Neural crest cell (in vitro differentiated cells): ENCODE results near the gene MBD2. TPM values are rescaled to one million over a fixed set of nuclear protein-coding genes. Genes with fewer than 3 reads are reported as not detected.
A peak's percentile ranks its signal among the peaks of the same experiment; 100 is the strongest.
"Not testable (repeated sequence)": the region's sequence is repeated elsewhere in the genome, so short reads cannot be mapped to it uniquely, and the experiment has no call there.

Experiments
- DNase-seq: peaks from one replicate; pipeline ENCODE4 v3.0.0; 2021; ENCODE audit warnings: low read depth, mixed read lengths, low spot score
- H3K27ac Mint-ChIP-seq: one replicate; pipeline ENCODE4 v1.8.0; 2021; ENCODE audit warnings: mild to moderate bottlenecking, mixed read lengths; ENCODE audit not compliant: unreplicated experiment
- H3K27me3 Mint-ChIP-seq: 2 replicates; pipeline ENCODE4 v1.8.0; 2021; ENCODE audit warnings: low read depth, mild to moderate bottlenecking, mixed read lengths
- H3K36me3 Mint-ChIP-seq: 2 replicates; pipeline ENCODE4 v1.8.0; 2021; ENCODE audit warnings: low read depth, mild to moderate bottlenecking, mixed read lengths
- H3K4me1 Mint-ChIP-seq: 2 replicates; pipeline ENCODE4 v1.8.0; 2021; ENCODE audit warnings: mixed read lengths
- H3K4me3 Mint-ChIP-seq: one replicate; pipeline ENCODE4 v1.8.0; 2021; ENCODE audit warnings: mild to moderate bottlenecking, mixed read lengths
- H3K9me3 Mint-ChIP-seq: 2 replicates; pipeline ENCODE4 v1.8.0; 2021; ENCODE audit warnings: mixed read lengths
- total RNA-seq: library from RNA; stranded (reverse); gene quantifications from 2 replicates; pipeline ENCODE4 v1.2.1, GENCODE V29; 2021
- TF ChIP-seq, protein P1 (sequence below): fragments of 200-600 bp; sonication (generic); conservative IDR thresholded peaks from 2 replicates; pipeline ENCODE4 v1.5.0; 2021; ENCODE audit warnings: antibody characterized with exemption, mild to moderate bottlenecking

Gene MBD2
- total RNA-seq, 1 donor from 2014 or later, result 36.2 TPM

DNA sequence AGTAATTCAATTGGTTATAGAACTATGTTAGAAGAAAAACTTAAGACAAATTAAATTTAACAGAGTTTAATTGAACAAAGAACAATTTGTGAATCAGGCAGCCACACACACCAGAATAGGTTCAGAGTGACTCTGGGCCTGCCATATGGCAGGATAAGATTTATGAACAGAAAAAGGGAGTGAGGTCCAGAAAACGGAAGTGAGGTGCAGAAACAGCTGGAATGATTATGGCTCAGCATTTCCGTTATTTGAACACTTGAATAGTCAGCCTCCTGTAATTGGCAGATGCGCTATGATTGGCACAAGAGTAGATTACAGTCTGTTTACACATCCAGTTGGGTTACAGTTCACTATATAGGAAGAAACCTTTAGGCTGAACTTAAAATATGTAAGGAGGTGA, 99.0 kb downstream of the MBD2 start:
- no peaks in the 10 kb centered on the region for H3K9me3 Mint-ChIP-seq
- H3K27me3 Mint-ChIP-seq, result no peaks in the 10 kb centered on the region
- TF ChIP-seq, protein P1, sequence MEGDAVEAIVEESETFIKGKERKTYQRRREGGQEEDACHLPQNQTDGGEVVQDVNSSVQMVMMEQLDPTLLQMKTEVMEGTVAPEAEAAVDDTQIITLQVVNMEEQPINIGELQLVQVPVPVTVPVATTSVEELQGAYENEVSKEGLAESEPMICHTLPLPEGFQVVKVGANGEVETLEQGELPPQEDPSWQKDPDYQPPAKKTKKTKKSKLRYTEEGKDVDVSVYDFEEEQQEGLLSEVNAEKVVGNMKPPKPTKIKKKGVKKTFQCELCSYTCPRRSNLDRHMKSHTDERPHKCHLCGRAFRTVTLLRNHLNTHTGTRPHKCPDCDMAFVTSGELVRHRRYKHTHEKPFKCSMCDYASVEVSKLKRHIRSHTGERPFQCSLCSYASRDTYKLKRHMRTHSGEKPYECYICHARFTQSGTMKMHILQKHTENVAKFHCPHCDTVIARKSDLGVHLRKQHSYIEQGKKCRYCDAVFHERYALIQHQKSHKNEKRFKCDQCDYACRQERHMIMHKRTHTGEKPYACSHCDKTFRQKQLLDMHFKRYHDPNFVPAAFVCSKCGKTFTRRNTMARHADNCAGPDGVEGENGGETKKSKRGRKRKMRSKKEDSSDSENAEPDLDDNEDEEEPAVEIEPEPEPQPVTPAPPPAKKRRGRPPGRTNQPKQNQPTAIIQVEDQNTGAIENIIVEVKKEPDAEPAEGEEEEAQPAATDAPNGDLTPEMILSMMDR, result no peak
- no peak overlapping the region for H3K27ac Mint-ChIP-seq
- DNase-seq, result no peak
- no peak overlapping the region for H3K4me3 Mint-ChIP-seq
- no peaks in the 10 kb centered on the region for H3K36me3 Mint-ChIP-seq
- peaks cover 7% of the 10 kb centered on the region for H3K4me1 Mint-ChIP-seq

- H3K4me1 Mint-ChIP-seq, result peaks cover 11% of the 10 kb centered on the region
- DNase-seq, H3K27ac Mint-ChIP-seq, H3K9me3 Mint-ChIP-seq, H3K27me3 Mint-ChIP-seq, H3K4me3 Mint-ChIP-seq, H3K36me3 Mint-ChIP-seq: not testable (repeated sequence)
These were observed 100.6 kb downstream of the MBD2 start for GRCh38 chr18:54123720-54124440.

GRCh38 chr18:54119524-54120019, 104.9 kb downstream of the MBD2 start:
- TF ChIP-seq, protein P1, result peak; percentile 89
- Mint-ChIP-seq H3K36me3 (no peaks in the 10 kb centered on the region), H3K4me1 (peaks cover 4% of the 10 kb centered on the region), H3K9me3 (no peaks in the 10 kb centered on the region), H3K27ac (peak overlapping the region; percentile 73), H3K4me3 (no peak overlapping the region), H3K27me3 (no peaks in the 10 kb centered on the region)
- DNase-seq, result peak; percentile 25

DNA sequence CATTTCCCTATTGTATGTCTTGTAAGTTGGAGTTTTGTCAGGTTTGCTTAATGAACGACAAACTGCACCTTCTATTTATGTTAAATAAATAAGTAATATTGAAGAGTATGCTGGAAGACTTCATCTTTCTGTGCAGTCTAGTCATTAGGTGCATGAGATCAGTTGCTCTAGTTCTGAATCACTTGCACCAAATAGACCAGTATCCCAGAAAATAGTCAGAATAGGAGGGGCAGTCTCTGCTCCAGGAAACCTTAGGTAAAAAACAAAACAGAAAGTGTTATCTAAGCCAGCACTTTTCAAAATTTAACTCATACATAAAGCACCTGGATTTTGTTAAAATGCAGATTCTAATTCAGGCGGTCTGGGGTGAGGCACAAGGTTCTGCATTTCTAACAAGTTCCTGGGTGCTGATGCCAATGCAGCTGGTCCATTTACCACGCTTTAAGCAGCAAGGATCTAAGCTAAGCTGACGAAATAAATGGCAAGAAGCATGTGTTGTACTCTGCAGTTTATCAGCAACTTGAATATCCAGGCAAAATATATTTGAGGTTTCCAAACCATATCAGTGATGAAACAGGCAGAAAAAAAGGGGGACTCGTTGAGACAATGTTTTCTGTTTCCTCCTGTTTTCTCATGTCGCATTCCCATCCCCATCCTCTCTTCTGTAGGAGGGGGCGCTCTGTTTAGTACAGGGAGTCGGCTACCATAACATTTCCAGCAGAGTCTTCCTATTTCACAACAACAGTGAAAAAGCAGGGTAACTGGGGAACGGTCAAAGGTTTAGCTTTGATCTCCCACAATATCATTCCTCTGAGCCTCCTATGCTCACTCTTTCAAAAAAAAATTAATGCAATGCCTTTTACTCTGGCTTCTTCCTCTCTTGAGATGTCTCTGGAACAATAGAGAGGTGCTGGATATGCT, 106.4 kb downstream of the MBD2 start:
- H3K27me3 Mint-ChIP-seq, result no peaks in the 10 kb centered on the region

DNA sequence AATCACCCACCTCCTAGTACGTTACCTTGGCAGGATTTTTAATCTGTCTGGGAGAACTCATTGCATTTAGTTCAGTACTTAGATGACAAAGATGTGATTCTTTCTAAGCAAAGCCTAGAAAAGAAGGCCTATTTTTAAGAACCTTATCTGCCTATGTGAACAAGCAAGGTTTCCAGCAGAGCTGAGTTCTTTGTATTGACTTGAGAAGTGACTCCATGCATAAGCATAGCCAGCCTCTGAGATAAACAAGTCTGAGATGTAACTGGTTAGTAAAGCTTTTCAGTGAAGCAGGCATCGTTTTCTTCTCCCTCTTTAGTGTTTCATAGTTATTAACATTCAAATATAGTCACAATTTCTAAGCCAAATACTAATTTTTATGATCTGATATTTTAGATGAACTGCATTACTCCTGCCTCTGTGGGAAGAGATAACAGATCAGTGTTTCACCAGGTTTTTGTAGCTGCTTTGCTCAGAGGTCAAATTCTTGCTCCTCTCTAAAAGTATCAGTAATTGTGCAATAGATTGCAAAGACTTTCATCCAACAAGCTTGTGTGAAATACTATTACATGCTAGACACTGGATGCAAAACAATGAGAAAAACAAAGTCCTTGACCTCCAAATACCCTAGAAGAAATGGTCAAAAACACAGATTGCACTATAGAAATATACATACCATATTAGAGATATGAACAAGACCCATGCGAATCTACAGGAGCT, 107.8 kb downstream of the MBD2 start:
- H3K27ac Mint-ChIP-seq, result no peak overlapping the region
- peaks cover 4% of the 10 kb centered on the region for H3K4me1 Mint-ChIP-seq
- TF ChIP-seq, protein P1, result no peak
- no peak overlapping the region for H3K4me3 Mint-ChIP-seq
- H3K36me3 Mint-ChIP-seq, result no peaks in the 10 kb centered on the region
- H3K27me3 Mint-ChIP-seq, result no peaks in the 10 kb centered on the region
- no peak for DNase-seq
- H3K9me3 Mint-ChIP-seq, result peaks cover 6% of the 10 kb centered on the region

More for the DNA sequence above, 106.4 kb downstream of the MBD2 start:
- TF ChIP-seq, protein P1, result no peak
- no peak overlapping the region for H3K4me3 Mint-ChIP-seq
- DNase-seq, result no peak
- H3K36me3 Mint-ChIP-seq, result no peaks in the 10 kb centered on the region
- peaks cover 4% of the 10 kb centered on the region for H3K4me1 Mint-ChIP-seq
- H3K9me3 Mint-ChIP-seq, result no peaks in the 10 kb centered on the region
- H3K27ac Mint-ChIP-seq, result no peak overlapping the region
